Neural progenitor cell (in vitro differentiated cells): Measurements from ENCODE around the gene UBE2O. TPM values are rescaled to one million over a fixed set of nuclear protein-coding genes. Genes with fewer than 3 reads are reported as not detected.

Source experiments
- DNase-seq: peaks from one replicate; pipeline ENCODE4 v3.0.0-alpha.2; 2016; ENCODE audit warnings: low spot score
- H2AFZ ChIP-seq: fragments of 200-600 bp; sonication (generic); replicated peaks from 2 replicates; pipeline ENCODE4 v1.6.1; 2016; ENCODE audit warnings: antibody characterized with exemption
- H3F3A ChIP-seq: fragments of 200-600 bp; sonication (generic); 2 replicates; pipeline ENCODE4 v1.6.1; 2016; ENCODE audit warnings: antibody characterized with exemption, low read depth
- H3K27ac ChIP-seq: fragments of 200-600 bp; sonication (generic); 2 replicates; pipeline ENCODE4 v1.5.1; 2016; ENCODE audit warnings: mild to moderate bottlenecking
- H3K27me3 ChIP-seq: fragments of 200-600 bp; sonication (generic); 2 replicates; pipeline ENCODE4 v1.6.1; 2016; ENCODE audit warnings: mild to moderate bottlenecking, moderate library complexity
- H3K36me3 ChIP-seq: fragments of 200-600 bp; sonication (generic); 2 replicates; pipeline ENCODE4 v1.5.1; 2016
- H3K4me1 ChIP-seq: fragments of 200-600 bp; sonication (generic); 2 replicates; pipeline ENCODE4 v1.6.1; 2016; ENCODE audit warnings: mixed run types
- H3K4me2 ChIP-seq: fragments of 200-600 bp; sonication (generic); 2 replicates; pipeline ENCODE4 v1.6.1; 2016
- H3K4me3 ChIP-seq: fragments of 200-600 bp; sonication (generic); 2 replicates; pipeline ENCODE4 v1.5.1; 2016
- H3K79me2 ChIP-seq: fragments of 200-600 bp; sonication (generic); 2 replicates; pipeline ENCODE4 v1.6.1; 2016; ENCODE audit warnings: low read depth
- H3K9ac ChIP-seq: fragments of 200-600 bp; sonication (generic); 2 replicates; pipeline ENCODE4 v1.6.1; 2016
- H3K9me3 ChIP-seq: fragments of 200-600 bp; sonication (generic); 2 replicates; pipeline ENCODE4 v1.5.1; 2016; ENCODE audit warnings: low read depth
- H4K20me1 ChIP-seq: fragments of 200-600 bp; sonication (generic); 2 replicates; pipeline ENCODE4 v1.6.1; 2016; ENCODE audit warnings: low read depth
- H3K27ac Mint-ChIP-seq: 3 replicates; pipeline ENCODE4 v1.8.0; 2021; ENCODE audit warnings: mixed read lengths
- H3K27me3 Mint-ChIP-seq: 2 replicates; pipeline ENCODE4 v1.8.0; 2022; ENCODE audit warnings: low read depth, mild to moderate bottlenecking, inconsistent platforms, moderate library complexity, mixed read lengths; ENCODE audit not compliant: insufficient read depth
- H3K36me3 Mint-ChIP-seq: 3 replicates; pipeline ENCODE4 v1.8.0; 2021; ENCODE audit warnings: mixed read lengths
- H3K4me1 Mint-ChIP-seq: 3 replicates; pipeline ENCODE4 v1.8.0; 2021; ENCODE audit warnings: mixed read lengths
- H3K4me3 Mint-ChIP-seq: 3 replicates; pipeline ENCODE4 v1.8.0; 2021; ENCODE audit warnings: mild to moderate bottlenecking, moderate library complexity, mixed read lengths
- H3K9me3 Mint-ChIP-seq: 3 replicates; pipeline ENCODE4 v1.8.0; 2020; ENCODE audit warnings: mixed read lengths
- CTCF ChIP-seq: fragments of 200-600 bp; sonication (generic); IDR thresholded peaks from 2 replicates; pipeline ENCODE4 v1.5.1; 2017; ENCODE audit warnings: antibody characterized with exemption, mild to moderate bottlenecking
- EZH2 ChIP-seq: fragments of 200-600 bp; sonication (generic); IDR thresholded peaks from 2 replicates; pipeline ENCODE4 v1.6.1; 2017; ENCODE audit warnings: antibody characterized with exemption, mild to moderate bottlenecking, moderate library complexity
- EZH2phosphoT487 ChIP-seq: fragments of 200-600 bp; sonication (generic); IDR thresholded peaks from 2 replicates; pipeline ENCODE4 v1.6.1; 2017; ENCODE audit warnings: antibody characterized with exemption
- total RNA-seq: library from RNA; depleted of rRNA; stranded (reverse); fragments of >200 nt; gene quantifications from 2 replicates; pipeline ENCODE4 v1.2.3, GENCODE V29; 2015; ENCODE audit warnings: low replicate concordance

Gene UBE2O
- total RNA-seq, 1 donor from 2014 or later = 20.6 TPM

- H3F3A ChIP-seq = peaks cover 11% of the 10 kb centered on the region
- peaks cover 5% of the 10 kb centered on the region for H3K27me3 Mint-ChIP-seq
- H3K36me3 Mint-ChIP-seq = no peaks in the 10 kb centered on the region
Observed at GRCh38 chr17:76471498-76472257, 18.7 kb upstream of the UBE2O start.

GRCh38 chr17:76469991-76470739 lies 17.2 kb upstream of the UBE2O start:
- DNase-seq = no peak
- peak overlapping the region; percentile 74 for H3K27ac Mint-ChIP-seq
- H3K79me2 ChIP-seq = no peaks in the 10 kb centered on the region
- H4K20me1 ChIP-seq = no peaks in the 10 kb centered on the region
- H3K27me3 ChIP-seq = no peaks in the 10 kb centered on the region
- no peak overlapping the region for H3K4me3 Mint-ChIP-seq
- no peak overlapping the region for H3K4me2 ChIP-seq
- H3K27ac ChIP-seq = no peak overlapping the region
- H3K4me3 ChIP-seq = no peak overlapping the region
- no peak overlapping the region for H3K9ac ChIP-seq
- H3K4me1 Mint-ChIP-seq = peaks cover 16% of the 10 kb centered on the region
- no peaks in the 10 kb centered on the region for H3K36me3 ChIP-seq
- H3K9me3 ChIP-seq = no peaks in the 10 kb centered on the region
- no peaks in the 10 kb centered on the region for H3K27me3 Mint-ChIP-seq
- no peak overlapping the region for H2AFZ ChIP-seq
- TF ChIP-seq EZH2 (no peak), CTCF (no peak), EZH2phosphoT487 (no peak)
- peaks cover 14% of the 10 kb centered on the region for H3F3A ChIP-seq
- H3K36me3 Mint-ChIP-seq = no peaks in the 10 kb centered on the region
- no peaks in the 10 kb centered on the region for H3K9me3 Mint-ChIP-seq
- H3K4me1 ChIP-seq = peaks cover 19% of the 10 kb centered on the region

More at GRCh38 chr17:76471498-76472257, 18.7 kb upstream of the UBE2O start:
- Mint-ChIP-seq H3K27ac (no peak overlapping the region), H3K9me3 (no peaks in the 10 kb centered on the region), H3K4me1 (peaks cover 10% of the 10 kb centered on the region), H3K4me3 (no peak overlapping the region)
- H3K4me3 ChIP-seq = no peak overlapping the region
- H2AFZ ChIP-seq = no peak overlapping the region
- H3K27ac ChIP-seq = no peak overlapping the region
- no peaks in the 10 kb centered on the region for H4K20me1 ChIP-seq
- no peak overlapping the region for H3K9ac ChIP-seq
- H3K9me3 ChIP-seq = no peaks in the 10 kb centered on the region
- peaks cover 16% of the 10 kb centered on the region for H3K4me1 ChIP-seq
- H3K27me3 ChIP-seq = no peaks in the 10 kb centered on the region
- TF ChIP-seq CTCF (no peak), EZH2phosphoT487 (no peak), EZH2 (no peak)
- H3K36me3 ChIP-seq = no peaks in the 10 kb centered on the region
- no peaks in the 10 kb centered on the region for H3K79me2 ChIP-seq
- no peak for DNase-seq
- no peak overlapping the region for H3K4me2 ChIP-seq

GRCh38 chr17:76469076-76469990 lies 16.4 kb upstream of the UBE2O start:
- Histone ChIP-seq H3K9me3 (no peaks in the 10 kb centered on the region), H3K4me3 (no peak overlapping the region), H3K27me3 (no peaks in the 10 kb centered on the region), H3F3A (peaks cover 14% of the 10 kb centered on the region), H3K9ac (no peak overlapping the region), H3K79me2 (no peaks in the 10 kb centered on the region), H4K20me1 (no peaks in the 10 kb centered on the region), H3K4me1 (peaks cover 19% of the 10 kb centered on the region), H3K36me3 (no peaks in the 10 kb centered on the region), H3K4me2 (no peak overlapping the region), H2AFZ (no peak overlapping the region), H3K27ac (no peak overlapping the region)
- Mint-ChIP-seq H3K9me3 (no peaks in the 10 kb centered on the region), H3K36me3 (no peaks in the 10 kb centered on the region), H3K27me3 (no peaks in the 10 kb centered on the region), H3K27ac (no peak overlapping the region), H3K4me3 (no peak overlapping the region), H3K4me1 (peaks cover 16% of the 10 kb centered on the region)
- no peak for TF ChIP-seq EZH2
- no peak for TF ChIP-seq EZH2phosphoT487
- no peak for TF ChIP-seq CTCF
- DNase-seq = no peak
